HepG2 (cell line): ENCODE results near the gene LGALS1. TPM values are rescaled to one million over a fixed set of nuclear protein-coding genes. Genes with fewer than 3 reads are reported as not detected.

Source experiments
- BCL3 ChIP-seq: sonication (generic); formaldehyde crosslinking; IDR thresholded peaks from 2 replicates; pipeline ENCODE4 v1.5.1; 2020; ENCODE audit warnings: mild to moderate bottlenecking, missing genetic modification reagents, moderate library complexity
- FUBP1 ChIP-seq: sonication (generic); formaldehyde crosslinking; IDR thresholded peaks from 2 replicates; pipeline ENCODE4 v1.5.1; 2020; ENCODE audit warnings: missing genetic modification reagents, mild to moderate bottlenecking, borderline replicate concordance
- GABPA ChIP-seq, 2 experiments: IDR thresholded peaks; 2 replicates each; pipeline ENCODE4 v1.6.1; 2011 to 2016; ENCODE audit warnings: low read depth in 2 of 2, low read length in 1 of 2, missing biosample characterization in 1 of 2, missing genetic modification characterization in 1 of 2
- KDM1A ChIP-seq: IDR thresholded peaks from 2 replicates; pipeline ENCODE4 v1.6.1; 2016; ENCODE audit warnings: missing compliant biosample characterization
- MEF2D ChIP-seq: sonication (generic); formaldehyde crosslinking; IDR thresholded peaks from 2 replicates; pipeline ENCODE4 v1.5.1; 2020; ENCODE audit warnings: mild to moderate bottlenecking, missing genetic modification reagents
- NR2F6 ChIP-seq, 2 experiments: IDR thresholded peaks; 2 replicates each; pipeline ENCODE4 v1.6.1; 2016; ENCODE audit warnings: antibody characterized with exemption in 1 of 2, mild to moderate bottlenecking in 1 of 2
- PHF5A ChIP-seq: IDR thresholded peaks from one replicate; pipeline ENCODE4 v1.6.1; 2018; ENCODE audit warnings: low read depth, missing genetic modification reagents; ENCODE audit not compliant: unreplicated experiment
- PPARG ChIP-seq: conservative IDR thresholded peaks from 2 replicates; pipeline ENCODE4 v1.6.1; 2016; ENCODE audit warnings: missing biosample characterization, missing genetic modification reagents
- TFAP4 ChIP-seq: sonication (generic); IDR thresholded peaks from 2 replicates; pipeline ENCODE4 v1.6.1; 2016; ENCODE audit warnings: low read depth, borderline replicate concordance
- ZHX2 ChIP-seq, 2 experiments: sonication (generic) in 1 of 2; formaldehyde crosslinking in 1 of 2; IDR thresholded peaks; 2 replicates each; pipeline versions ENCODE4 v1.6.1 to v1.9.0; 2014 to 2022; ENCODE audit warnings: antibody characterized with exemption in 1 of 2, borderline replicate concordance in 1 of 2, inconsistent platforms in 1 of 2, low read depth in 1 of 2, missing genetic modification reagents in 1 of 2
- ZNF292 ChIP-seq: sonication (generic); formaldehyde crosslinking; IDR thresholded peaks from 2 replicates; pipeline ENCODE4 v1.8.1; 2022; ENCODE audit warnings: mild to moderate bottlenecking, low read depth, missing genetic modification reagents, borderline replicate concordance
- polyA plus RNA-seq, 8 experiments: library from polyadenylated mRNA; depleted of rRNA in 3 of 8; stranded (reverse) in 7 of 8; unstranded in 1 of 8; fragments of >200 nt; fragmentation: Illumina TruSeq in 4 of 8; extraction: Trizol in 4 of 8; gene quantifications; 2 replicates each; pipeline versions ENCODE4 v1.2.1 to v1.2.3, GENCODE V29; 2011 to 2016; ENCODE audit warnings: low read depth in 4 of 8, missing spikeins in 1 of 8, mixed read lengths in 1 of 8; ENCODE audit not compliant: insufficient read depth in 1 of 8
- total RNA-seq, 5 experiments: library from RNA; depleted of rRNA; stranded (reverse); fragments of >200 nt; fragmentation: Illumina TruSeq; extraction: Trizol; gene quantifications; 2 replicates each; pipeline ENCODE4 v1.2.3, GENCODE V29; 2016; ENCODE audit warnings: low read depth in 1 of 5

LGALS1 gene
- total and polyA plus RNA-seq, 2 of the 13 experiments (the other 11 are each of a cell fraction or from before 2014, with no cell fraction given) = 103 to 858 TPM

GRCh38 chr22:37631448-37632173 is 43.8 kb upstream of the LGALS1 start (continued):
- TF ChIP-seq GABPA (IDR thresholded peaks at IDR 0.05; ENCODE audit: low read depth, low read length) (peak; percentile 56), GABPA (CRISPR knock-in tag; IDR thresholded peaks at IDR 0.05; ENCODE audit: low read depth) (peak; percentile 74), KDM1A (CRISPR knock-in tag) (peak; percentile 30; the same call in 1 of the 2 replicates), MEF2D (CRISPR knock-in tag) (peak; percentile 69), PPARG (CRISPR knock-in tag) (peak; percentile 30; the same call in 1 of the 2 replicates), TFAP4 (peak; percentile 98), FUBP1 (CRISPR knock-in tag) (0 out of 2 replicates have a peak, but pooled peaks have one; percentile 50), NR2F6 (IDR thresholded peaks at IDR 0.05) (peak; percentile 24; the same call in 1 of the 2 replicates), NR2F6 (CRISPR knock-in tag; IDR thresholded peaks at IDR 0.05) (peak; percentile 53), ZNF292 (CRISPR knock-in tag) (peak; percentile 68; the same call in 1 of the 2 replicates), ZHX2 (IDR thresholded peaks at IDR 0.05; ENCODE audit: low read depth) (0 out of 2 replicates have a peak, but pooled peaks have one; percentile 7), ZHX2 (CRISPR knock-in tag; IDR thresholded peaks at IDR 0.05; ENCODE audit: borderline replicate concordance) (no peak), PHF5A (peak; percentile 14), BCL3 (CRISPR knock-in tag) (no peak)
